NCI-H2171 treated with DMSO at 0.1 percent for 48 hours (cell line): Measurements from ENCODE around the gene CCL14.

Experiments
- DNase-seq: peaks from one replicate; lab custom pipeline; 2025; lab: John Stamatoyannopoulos, UW

Gene CCL14

DNA sequence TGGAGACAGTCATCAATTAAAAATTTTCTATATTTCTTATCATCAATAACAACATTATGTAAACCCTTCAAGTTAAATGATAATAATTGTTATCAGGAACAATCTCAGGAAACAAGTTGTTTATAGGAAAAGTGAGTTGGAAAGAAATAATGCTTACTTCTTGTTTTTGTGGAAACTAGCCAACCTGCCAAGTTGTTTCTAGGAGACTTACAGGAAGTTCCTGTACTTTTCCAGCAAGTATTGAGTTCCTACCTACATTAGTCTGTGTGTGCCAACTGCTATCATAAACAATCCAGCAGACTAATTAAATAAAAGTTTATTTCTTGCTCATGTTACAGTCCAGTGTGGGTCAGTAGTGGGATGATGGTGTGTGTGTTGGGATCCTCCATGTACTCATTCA is 1.6 kb upstream of the CCL14 start:
- no peak for DNase-seq

DNA sequence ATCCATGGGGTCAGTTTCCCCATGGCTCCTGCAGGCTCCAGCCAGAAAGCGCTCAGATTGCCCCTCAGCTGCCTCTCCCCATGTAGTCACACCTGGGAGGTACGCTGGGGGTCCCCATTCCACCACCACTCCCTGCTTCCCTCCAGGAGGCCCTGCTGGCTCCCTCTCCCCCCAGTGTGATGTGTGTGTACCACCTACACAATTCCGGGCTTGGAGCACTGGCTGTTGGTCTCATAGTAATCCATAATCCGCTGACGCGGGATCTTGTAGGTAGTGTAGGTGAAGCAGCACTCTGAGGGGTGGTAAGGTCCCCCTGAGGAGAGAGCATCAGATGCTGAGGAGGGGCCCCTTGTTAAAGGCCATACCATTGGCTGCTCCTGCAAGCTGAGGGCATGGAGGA is 2.4 kb downstream of the CCL14 start:
- no peak for DNase-seq

DNA sequence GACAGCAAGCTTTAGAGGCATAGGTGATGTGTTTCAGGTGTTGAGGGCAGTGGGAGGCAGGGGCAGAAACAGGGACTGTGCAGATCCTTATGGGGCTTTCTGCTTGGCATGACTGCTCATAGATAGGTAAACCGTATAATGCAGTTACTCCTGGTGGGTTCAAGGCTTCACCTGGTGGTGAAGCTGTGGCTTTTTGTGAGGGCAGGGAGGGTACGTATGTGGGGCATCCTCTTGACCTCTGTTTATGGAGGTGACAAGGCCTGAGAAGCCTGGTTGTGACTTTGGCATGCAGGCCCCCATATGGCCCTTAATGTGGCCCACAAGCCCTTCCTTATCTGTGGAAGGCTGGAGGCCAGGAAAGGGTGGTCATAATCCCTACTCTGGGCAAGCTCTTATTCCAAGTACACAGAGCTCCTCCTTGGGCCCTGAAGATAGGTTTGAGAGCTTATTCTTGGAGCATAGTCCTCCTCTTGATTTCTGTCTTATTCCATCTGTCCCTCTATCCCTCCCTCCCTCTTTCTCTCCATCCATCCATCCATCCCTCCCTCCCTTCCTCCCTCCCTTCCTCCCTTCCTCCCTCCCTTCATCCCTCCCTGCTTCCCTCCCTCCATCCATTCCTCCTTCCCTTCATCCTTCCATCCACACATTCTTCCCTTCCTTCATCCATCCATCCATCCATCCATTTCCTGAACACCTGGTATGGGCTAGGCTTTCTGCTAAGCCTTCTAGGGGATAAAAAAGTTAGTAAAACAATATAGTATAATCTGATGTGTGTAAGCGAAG is 3.9 kb downstream of the CCL14 start:
- DNase-seq, result no peak

DNA sequence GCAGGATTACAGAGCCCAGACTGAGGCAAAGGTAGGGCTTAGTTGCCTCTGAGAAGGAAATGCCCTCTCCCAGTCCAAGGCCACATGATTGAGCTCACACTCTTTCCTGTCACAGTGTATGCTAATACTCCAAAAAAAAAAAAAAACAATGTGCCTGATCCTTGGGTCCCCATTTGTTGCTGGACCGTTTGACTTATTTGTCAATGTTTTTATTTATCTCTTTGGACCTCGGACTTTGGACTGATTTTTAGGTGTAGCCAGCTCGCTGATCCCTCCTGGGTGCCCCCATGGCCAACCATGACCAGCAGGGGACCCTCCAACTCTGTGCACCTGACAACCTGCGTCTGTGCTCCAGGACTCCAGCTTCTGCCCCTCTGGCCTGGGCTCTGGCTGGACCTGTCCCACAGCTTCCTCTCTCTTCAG is 4.6 kb downstream of the CCL14 start:
- no peak for DNase-seq

DNA sequence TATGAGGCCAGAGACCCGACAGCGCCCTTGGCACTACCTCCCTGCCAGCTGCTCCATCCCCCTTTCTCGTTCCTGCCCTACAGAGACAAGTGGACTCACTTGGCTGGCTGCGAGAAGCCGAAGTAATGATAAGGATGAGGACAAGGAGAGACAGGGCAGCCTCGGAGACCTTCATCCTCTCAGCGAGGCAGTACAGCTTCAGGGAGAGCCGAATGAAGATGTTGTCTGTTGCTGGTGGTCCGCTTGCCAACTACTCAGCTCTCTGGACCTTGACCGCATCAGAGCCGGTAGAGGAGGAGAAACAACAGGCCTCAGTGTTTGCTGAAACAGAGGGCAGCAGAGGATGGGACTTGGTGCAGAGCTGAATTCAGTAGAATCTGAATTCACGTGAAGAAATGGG is 5.3 kb downstream of the CCL14 start, which contains the start of gene CCL16:
CCL16 (minus strand) TSS at position 252 of the 400 bp plus-strand sequence; CDS start at position 175, 77 bp downstream.
- no peak for DNase-seq

DNA sequence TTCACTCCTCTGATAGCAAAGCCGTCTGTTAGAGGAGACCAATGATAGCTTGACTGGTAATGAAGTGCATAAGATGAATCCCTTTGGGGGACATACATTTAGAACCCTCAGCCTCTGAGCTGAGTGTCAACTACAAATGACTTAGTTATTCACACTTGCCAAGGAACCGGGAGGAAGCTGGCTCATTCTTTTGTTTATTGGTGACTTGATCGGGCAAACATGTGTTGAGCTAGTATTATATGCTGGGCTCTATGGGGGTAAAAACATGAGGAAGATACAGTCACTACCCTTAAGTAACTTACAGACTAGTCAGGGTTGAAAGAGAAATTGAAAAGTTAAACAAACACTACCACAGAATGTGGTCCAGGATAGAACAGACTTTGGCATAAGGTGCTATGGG is 8.2 kb downstream of the CCL14 start:
- no peak for DNase-seq

DNA sequence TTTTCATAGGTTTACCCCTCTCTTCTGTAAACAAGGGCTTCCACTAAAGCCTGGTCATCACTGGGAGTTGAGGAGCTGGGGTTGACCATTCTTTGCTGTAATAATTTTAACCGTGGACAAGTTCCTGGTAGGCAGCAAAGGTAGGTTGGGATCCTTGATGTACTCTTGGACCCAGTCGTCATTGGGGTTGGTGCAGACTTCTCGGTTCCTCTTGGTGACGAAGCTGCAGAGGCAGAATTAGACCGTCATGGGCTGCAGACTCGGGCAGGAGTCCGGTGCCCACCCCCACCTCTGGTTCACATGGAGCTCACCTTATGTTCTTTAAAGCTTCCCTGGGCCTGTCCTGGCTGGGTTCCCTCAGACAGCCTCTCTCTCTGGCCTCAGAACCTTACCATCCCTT is 9.0 kb downstream of the CCL14 start:
- no peak for DNase-seq

DNA sequence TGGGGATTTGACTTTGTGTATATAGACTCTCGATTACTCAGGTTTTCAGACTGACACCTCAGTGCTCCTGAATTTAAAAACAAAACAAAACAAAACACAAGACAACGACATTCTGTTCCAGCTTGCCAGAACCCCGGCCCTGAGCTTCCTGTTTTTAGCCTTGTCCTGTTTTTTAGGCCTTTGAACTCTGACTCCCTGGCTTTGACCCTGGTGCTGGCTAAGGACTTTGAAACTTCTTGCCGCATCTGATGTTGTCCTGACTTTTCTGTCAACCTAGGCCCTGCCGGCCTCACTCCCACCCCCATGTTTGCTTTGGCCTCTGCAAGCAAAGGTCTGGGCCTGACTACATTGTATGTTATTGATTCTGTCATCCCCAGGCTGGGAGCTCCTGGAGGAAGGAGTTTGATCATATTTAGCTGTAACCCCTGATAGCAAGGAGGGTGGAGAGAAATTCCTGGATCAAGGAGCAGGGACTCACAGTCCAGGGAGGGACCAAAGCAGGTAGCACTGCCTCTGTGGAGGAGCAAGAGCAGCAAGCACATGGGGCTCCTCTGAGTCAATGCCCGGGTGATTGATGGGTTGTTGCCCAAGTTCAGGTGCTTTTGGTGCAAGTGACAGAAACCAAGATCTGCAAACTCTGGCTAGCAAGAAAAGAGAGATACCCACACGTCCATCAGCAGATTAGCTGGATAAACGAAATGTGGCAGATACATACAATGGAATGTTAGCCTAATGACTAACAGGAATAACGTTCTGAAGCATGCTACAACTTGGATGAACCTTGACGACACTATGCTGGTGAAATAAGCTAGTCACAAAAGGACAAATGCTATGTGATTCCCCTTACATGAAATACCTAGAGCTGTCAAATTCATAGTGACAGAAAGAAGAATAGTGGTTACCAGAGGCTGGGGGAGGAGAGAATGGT is 12.9 kb downstream of the CCL14 start:
- no peak for DNase-seq

DNA sequence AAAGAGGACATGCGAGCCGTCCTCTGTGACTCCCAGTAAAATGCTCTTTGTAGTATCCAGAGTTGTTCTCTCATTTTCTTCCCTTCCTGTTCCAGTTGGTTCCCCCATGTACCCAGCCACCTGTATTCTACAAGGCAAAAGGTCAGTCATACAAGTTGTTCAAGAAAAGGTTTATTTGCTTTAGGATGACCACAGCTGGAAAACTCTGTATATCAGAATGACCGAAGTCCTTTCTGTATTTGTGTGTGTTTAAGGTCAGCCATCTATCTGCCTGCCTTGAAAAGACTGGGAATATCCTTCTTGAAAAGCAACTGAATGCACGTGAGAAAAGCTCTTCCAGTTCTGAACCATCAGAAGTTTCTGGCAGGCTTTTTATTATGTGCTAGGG is 13.6 kb downstream of the CCL14 start:
- no peak for DNase-seq

DNA sequence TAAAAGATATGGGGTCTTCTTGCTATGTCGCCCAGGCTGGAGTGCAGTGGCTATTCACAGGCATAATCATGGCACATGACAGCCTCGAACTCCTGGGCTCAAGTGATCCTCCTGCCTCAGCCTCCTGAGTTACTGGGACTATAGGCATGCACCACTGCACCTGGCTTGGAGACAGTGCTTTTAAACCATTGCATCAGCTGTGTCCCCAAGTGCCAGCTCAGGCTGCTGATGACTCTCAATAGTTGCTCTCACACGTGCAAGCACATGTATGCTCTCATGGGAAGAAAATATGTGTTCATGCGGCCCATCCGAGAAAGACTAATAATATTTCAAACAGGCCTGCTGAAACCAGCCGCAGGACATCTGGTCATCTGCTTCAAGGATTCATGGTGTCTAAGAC is 14.0 kb downstream of the CCL14 start:
- no peak for DNase-seq

DNA sequence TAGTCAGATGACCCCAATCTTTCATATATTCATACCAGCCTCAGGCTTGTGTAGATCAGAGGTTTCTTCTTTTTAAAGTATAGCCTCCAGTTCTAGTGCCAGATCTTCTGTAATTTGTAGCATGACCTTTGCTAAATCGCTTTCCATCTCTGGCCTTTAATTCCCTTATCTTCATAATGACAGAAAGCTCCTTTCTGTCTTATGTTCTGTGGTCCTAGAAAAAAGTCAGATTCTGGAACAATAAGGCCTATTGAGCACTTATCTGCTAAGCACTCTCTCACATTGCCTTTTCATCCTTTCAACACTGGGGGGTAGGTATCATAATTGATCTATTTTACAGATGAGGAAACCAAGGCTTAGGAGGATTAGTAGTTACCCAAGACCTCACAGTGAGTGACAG is 14.5 kb downstream of the CCL14 start:
- no peak for DNase-seq

DNA sequence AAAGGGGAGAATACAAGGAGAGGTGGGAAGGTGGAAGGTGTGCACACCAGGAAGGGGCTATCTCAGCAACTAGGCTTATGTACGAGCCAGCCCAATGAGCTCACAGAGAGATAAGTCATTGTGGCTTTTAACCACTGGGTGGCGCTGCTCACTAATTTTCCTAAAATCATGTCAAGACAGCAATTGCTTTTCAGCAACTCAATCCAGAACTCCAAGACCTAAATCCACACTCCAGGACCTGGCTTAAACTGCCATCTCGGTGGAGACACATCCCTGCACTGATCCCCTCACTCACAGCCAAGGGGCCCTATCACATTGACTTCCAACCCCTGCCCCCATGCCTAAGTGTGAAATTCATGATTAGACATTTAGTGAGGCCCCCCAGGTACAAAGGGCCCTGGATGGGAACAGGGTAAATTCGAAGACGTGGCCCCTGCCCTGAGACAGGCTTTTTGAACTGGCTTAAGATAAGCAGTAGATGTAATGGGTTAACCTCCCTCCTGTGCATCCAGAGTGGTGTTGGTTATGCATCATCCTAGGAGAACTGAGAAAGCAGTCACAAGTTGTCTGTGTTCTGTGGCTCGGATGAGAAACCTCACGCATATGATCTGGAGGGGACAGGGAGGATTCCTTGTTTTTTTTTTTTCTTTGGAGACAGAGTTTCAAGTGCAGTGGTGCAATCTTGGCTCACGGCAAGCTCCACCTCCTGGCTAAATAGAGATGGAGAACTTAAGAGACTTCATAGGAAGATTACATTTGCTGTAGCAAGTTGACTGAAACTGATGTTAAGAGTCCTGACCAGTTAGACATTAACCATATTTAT is 16.8 kb downstream of the CCL14 start:
- peak; percentile 65 for DNase-seq

DNA sequence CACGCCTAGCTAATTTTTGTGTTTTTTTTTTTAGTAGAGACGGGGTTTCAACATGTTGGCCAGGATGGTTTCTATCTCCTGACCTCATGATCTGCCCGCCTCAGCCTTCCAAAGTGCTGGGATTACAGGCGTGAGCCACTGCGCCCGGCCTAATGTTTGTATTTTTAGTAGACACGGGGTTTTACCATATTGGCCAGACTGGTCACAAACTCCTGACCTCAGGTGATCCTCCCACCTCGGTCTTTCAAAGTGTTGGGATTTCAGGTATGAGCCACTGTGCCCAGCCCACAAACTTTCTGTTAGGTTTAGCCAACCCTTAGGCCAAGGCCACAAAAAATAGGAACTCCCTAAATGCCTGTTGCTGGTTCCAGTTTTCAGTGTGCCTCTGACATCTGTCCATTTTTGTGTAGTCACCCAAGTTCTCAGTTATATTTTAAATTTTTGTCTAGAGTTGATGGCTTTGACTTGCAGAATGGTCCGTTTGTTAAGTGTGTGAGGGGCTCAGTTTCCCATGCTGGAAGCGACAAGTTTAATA is 17.9 kb downstream of the CCL14 start:
- DNase-seq, result no peak

DNA sequence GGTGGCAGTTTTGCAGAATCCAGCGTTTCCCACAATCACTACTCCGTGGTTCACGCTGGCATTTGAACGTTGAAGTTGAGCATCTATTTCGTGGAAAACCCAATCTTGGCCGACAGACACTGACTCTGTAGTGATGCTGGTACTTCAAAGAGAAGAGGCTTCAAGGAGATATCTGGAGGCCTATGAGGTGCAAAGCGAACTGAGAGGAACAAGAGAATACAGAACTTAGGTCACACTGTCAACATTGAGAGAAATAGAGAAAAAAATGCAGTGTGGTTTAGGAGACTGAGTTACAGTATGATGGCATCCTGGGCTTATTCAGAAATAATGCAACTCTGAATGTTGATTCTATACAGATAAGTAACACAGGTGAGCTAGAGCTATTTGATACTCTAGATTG is 21.3 kb downstream of the CCL14 start:
- no peak for DNase-seq

DNA sequence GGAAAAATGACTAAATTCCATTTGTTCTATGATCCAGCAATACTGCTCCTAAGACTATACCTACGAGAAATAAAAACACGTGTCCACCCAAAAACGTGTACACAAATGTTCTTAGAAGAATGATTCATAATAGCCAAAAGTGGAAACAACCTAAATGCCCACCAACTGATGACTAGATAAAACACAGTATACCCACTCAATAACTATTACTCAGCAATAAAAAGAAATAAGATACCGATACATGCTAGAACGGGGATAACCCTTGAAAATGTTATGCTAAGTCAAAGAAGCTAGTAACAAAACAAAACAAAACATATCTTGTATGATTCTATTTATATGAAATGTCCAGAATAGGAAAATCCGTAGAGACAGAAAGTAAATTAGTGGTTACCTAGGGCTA is 22.9 kb downstream of the CCL14 start:
- no peak for DNase-seq

DNA sequence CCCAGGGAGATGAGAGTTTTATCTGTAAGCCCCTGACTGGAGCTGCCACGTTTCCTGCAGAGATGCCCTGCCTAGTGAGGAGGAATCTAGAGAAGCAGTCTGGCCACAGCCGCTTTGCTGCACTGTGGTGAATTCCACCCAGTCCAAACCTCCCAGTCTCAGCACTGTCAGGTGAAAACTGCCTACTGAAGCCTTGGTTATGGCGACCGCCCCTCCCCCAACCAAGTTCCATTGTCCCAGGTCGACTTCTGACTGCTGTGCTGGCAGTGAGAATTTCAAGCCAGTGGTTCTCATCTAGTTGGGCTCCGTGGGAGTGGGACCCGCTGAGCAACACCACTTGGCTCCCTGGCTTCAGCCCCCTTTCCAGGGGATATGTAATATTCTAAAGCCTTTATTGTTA is 32.8 kb downstream of the CCL14 start:
- no peak for DNase-seq

DNA sequence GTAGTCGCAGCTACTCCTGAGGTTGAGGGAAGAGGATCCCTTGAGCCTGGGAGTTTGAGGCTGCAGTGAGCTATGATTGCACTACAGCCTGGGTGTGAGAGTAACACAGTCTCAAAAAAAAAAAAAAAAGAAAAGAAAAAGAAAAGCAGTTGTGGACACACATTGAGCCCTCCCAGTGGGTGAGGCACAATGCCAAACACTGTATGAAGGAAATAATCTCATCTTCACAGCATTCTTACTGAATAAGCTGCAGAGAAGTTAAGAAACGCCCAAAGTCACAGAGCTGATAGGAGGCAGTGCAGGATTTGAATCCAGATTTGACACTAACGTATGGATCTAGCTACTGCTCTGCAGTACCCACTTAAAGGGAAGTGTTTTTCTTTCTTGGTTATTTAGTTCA is 37.1 kb downstream of the CCL14 start:
- no peak for DNase-seq

DNA sequence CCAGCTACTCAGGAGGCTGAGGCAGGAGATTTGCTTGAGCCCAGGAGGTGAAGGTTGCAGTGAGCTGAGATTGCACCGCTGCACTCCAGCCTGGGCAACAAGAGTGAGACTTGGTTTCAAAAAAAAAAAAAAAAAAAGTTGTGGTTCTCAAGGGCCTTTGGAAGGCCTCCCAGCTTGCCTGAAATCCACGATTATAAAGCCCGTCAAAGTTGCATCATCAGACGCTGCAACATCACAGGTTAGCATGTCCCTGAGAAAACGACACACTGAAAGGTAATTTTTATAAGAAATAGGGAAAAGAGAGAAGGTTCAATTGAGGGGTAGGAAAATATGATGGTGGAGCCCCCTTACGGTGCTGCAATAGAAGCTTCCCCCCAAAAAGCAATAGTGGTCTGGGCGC is 38.4 kb downstream of the CCL14 start:
- DNase-seq, result no peak

DNA sequence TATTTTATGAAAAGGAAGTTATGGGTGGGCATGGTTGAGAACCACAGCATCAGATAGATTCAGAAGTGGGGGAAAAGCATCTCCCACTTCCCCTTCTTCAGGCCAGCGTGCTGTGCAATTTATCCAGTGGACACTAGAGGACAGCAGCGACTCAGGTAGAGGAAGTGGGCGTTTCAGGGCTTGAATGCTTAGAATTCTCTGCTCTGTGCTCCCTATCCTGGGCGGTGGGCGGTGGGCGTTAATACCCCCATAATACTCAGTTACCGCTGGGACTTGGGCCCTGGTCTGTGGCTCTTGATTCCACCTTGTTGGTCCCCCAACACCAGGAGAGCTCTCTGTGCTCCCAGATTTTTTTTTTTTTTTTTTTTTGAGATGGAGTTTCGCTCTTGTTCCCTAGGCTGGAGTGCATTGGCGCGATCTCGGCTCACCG is 39.4 kb downstream of the CCL14 start:
- peak; percentile 62 for DNase-seq

DNA sequence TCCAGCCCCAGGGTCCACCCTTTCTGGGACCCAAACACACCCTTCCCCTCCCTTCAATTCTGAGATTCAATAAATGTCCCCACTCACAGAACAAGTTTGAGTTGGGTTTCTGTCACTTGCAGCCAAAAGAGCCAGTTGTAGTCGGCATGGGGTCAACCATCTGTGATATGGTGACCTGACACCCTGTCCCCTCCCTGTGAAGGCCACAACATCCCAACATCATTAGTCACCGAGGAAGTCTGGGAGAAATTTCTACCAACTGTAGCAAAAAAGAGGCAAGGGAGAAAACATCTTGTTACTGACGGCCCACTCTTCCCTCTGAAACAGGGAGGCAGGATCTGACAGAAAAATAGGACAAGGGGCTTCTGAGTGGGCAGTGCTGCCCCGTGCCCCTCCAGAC is 42.4 kb downstream of the CCL14 start:
- no peak for DNase-seq

DNA sequence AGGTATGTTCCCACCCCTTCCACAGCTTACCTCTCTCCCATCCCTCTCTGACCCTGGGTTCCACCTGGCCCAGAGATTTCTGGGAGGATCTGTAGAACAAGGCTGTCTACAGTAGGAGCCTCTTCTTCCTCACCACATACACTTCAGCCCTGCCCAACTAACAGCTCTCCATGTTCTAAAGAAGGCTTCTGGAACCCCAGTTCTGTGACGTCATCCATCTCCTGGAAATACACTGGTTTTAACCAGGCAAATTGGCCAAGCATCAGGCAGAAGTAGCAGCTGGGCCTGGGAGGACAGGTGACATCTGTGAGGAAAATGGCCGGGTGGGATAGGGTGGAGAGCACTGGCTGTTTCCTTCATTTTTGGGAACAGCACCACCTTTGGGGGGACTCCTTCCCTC is 43.0 kb downstream of the CCL14 start, which contains the start of gene LYZL6:
LYZL6 (minus strand) TSS at position 177 of the 400 bp plus-strand sequence. CDS start 4,357 bp downstream, outside the sequence.
- no peak for DNase-seq
